HS-5 (cell line): ENCODE data around the gene LIMS2.

ENCODE experiments used
- DNase-seq: peaks from one replicate; pipeline ENCODE4 v3.0.0-alpha.2; 2012; ENCODE audit warnings: low read depth

The LIMS2 gene

GRCh38 chr2:127632592-127633489 lies 42.5 kb downstream of the LIMS2 start:
- DNase-seq, result no peak

GRCh38 chr2:127631997-127632581 lies 43.2 kb downstream of the LIMS2 start:
- DNase-seq, result no peak

GRCh38 chr2:127631541-127631996 lies 43.8 kb downstream of the LIMS2 start:
- no peak for DNase-seq

- no peak for DNase-seq
Measured at GRCh38 chr2:127630864-127631540, 44.3 kb downstream of the LIMS2 start.

GRCh38 chr2:127630096-127630863 lies 45.0 kb downstream of the LIMS2 start:
- no peak for DNase-seq

- no peak for DNase-seq
Measured at GRCh38 chr2:127629637-127630036, 45.7 kb downstream of the LIMS2 start.

GRCh38 chr2:127628767-127629614 lies 46.3 kb downstream of the LIMS2 start:
- DNase-seq, result no peak

GRCh38 chr2:127627740-127628571 lies 47.4 kb downstream of the LIMS2 start:
- DNase-seq, result no peak

GRCh38 chr2:127626917-127627739 lies 48.2 kb downstream of the LIMS2 start:
- DNase-seq, result no peak

GRCh38 chr2:127626175-127626574 lies 49.2 kb downstream of the LIMS2 start:
- DNase-seq, result no peak

- no peak for DNase-seq
Measured at GRCh38 chr2:127625572-127625951, 49.8 kb downstream of the LIMS2 start.

- DNase-seq, result no peak
Measured at GRCh38 chr2:127624756-127625571, 50.4 kb downstream of the LIMS2 start.

- DNase-seq, result no peak
Measured at GRCh38 chr2:127624320-127624755, 51.0 kb downstream of the LIMS2 start.

- no peak for DNase-seq
Measured at GRCh38 chr2:127623388-127624319, 51.7 kb downstream of the LIMS2 start.

- no peak for DNase-seq
Measured at GRCh38 chr2:127622561-127623387, 52.6 kb downstream of the LIMS2 start.

- DNase-seq, result no peak
Measured at GRCh38 chr2:127621981-127622431, 53.3 kb downstream of the LIMS2 start.
